GM21360 (cell line): Measurements from ENCODE around the gene DNAJA3.

Experiments
- ATAC-seq: cut with Tn5 transposase; IDR thresholded peaks from one replicate; pipeline ENCODE4 v1.9.1; 2021; ENCODE audit warnings: mild to moderate bottlenecking, moderate library complexity; ENCODE audit not compliant: unreplicated experiment

The DNAJA3 gene

DNA sequence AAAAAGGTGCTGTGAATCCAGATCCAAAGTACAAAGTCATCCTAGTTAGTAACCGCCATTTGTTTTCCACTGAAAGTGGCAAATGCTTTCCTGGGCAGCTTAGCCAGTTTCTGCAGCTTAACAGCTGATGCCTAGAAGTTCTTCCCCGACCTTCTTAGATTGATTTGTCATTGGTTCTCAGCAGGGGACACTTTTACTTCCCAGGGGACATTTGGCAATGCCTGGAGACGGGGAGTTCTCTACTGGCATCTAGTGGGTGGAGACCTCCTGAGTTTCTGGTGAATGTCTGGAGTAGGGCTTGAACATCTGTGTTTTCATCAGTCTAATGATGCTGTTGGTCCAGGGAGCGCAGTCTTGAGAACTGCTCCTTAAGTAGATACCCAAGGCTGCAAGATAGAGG, 7.6 kb downstream of the DNAJA3 start:
- no peak for ATAC-seq

DNA sequence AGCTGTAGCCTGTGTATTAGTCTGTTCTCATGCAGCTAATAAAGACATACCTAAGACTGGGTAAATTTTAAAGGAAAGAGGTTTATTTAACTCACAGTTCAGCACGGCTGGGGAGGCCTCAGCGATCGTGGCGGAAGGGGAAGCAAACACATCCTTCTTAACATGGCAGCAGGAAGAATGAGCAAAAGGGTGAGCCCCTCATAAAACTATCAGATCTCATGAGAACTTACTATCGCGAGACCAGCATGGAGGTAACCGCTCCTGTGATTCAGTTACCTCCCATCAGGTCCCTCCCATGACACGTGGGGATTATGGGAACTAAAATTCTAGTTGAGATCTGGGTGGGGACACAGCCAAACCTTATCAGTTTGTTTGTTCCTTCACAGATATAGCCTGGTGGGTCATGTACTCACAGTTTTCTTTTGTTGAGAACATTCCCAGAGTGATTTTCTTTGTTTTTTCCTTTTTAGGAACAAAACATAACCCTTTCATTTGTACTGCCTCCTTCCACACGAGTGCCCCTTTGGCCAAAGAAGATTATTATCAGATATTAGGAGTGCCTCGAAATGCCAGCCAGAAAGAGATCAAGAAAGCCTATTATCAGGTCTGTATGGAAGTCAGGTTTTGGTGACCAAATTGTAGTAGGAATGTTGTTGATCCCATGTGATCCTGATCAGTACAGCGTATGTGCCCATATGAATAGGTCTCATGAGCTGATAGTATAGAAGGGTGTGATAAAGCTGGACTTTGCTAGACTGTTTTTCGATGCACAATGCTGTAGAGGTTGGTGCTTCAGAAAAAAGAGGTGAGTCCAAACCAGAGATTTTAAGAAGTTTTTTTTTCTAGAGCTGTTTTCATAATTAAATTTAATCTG, 8.5 kb downstream of the DNAJA3 start:
- ATAC-seq, result no peak

DNA sequence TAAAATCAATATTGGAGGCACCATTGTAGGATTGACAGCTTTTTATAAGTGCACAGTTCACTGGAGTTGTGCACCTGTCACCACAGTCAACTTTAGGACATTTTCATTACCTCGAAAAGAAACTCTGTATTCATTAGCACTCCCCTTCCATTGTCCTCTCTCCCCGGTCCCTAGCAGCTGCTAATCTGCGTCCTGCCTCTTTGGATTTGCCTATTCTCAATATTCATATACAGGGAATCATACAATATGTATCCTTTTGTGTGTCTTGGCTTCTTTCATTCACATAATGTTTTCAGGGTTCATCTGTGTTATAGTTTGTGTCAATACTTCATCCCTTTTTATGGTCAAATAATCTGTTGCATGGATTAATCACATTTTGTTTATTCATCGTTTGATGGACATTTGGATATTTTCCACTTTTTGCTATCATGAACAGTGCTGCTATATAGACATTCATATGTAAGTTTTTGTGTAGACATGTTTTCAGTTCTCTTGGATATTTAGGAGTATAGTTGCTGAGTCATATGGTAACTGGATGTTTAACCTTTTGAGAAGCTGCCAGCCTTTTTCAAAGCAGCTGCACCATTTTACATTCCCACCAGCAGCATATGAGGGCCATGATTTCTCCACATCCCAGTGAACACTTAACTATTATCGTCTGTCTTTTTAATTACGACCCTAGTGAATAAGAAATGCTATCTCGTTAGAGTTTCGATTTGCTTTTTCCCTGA, 9.8 kb downstream of the DNAJA3 start:
- no peak for ATAC-seq

DNA sequence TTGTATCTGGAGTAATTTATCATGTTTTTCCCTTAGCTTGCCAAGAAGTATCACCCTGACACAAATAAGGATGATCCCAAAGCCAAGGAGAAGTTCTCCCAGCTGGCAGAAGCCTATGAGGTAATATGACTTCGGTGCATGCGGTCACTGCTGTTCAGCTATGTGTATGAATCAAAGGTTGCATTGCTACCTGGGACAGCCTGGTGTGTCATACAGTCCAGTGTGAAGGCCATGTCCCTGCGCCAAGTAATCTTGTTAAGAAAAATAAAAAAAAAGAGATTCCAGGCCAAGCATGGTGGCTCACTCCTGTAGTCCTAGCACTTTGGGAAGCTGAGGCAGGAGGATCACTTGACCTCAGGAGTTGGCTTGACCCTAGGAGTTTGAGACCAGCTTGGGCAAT, 11.7 kb downstream of the DNAJA3 start:
- ATAC-seq, result no peak

DNA sequence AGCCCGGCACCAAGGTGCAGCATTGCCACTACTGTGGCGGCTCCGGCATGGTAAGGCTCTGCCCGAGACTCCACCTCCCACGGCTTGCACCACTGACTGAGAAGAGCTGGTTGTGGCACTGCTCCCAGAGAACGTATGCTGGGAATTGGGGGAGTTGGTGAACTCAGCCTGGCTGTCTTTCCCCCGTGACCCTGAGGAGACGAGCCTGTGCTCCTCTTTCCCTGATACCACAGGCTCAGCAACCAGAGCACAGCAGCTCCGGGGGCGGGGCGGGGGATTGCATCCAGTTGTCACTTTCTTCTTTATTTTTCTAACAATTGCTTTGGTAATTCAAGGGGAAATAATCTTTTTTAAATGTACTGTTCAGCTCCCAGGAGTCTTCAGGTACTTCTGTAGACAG, 16.7 kb downstream of the DNAJA3 start:
- no peak for ATAC-seq

DNA sequence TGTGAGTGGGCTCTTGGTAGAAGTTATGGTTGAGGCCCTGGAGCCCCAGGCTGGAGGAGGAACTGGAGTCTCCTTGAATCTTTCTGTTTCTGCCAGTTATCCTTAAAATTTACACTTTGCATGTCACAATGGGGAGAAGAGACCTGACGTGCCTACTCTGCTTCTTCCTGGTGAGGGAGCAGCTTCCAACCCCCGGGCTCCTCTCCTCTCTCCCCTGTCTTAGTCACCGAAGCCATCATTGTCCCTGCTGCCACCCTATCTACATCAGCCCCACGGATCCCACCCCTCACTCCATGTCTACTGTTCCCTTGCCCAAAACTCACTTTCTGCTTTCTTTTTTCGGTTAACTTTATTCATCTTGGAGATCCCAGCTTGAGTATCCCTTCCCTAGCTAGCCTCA, 17.6 kb downstream of the DNAJA3 start:
- ATAC-seq, result no peak

DNA sequence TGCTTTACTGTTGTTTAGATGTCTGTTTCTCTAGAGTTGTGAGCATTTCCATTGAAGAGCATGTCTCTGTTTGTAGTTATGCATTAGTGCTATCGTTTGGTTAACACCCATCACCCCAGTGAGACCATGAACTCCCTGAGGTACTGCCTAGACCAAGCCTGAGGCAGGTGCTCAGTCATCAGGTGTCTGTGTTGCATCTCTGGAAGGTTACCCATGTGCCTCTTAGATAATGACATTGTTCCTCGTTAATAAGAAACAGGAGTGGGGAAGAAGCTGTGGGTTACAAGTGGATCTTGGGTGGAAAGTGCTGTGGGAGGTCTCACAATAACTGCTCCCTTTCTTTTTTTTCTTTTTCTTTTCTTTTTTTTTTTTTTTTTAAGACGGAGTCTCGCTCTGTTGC, 18.3 kb downstream of the DNAJA3 start:
- ATAC-seq, result no peak

DNA sequence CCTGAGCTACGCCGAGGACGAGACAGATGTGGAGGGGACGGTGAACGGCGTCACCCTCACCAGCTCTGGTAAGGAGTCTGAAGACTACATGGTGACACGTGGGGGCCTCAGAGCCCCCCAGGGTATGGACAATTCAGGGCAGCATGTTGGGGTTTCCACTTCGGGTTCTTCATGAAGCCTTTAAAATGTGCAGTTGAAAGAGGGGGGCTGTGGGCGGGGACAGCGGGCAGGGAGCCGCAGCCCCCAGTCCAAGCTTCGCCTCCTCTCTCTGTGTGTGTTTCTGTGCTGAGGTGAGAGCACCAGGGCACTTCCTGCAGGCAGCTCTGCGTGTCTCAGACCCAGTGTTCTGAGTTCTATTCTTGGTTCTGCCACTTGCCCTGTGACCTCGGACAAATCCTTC, 24.8 kb downstream of the DNAJA3 start:
- ATAC-seq, result no peak

DNA sequence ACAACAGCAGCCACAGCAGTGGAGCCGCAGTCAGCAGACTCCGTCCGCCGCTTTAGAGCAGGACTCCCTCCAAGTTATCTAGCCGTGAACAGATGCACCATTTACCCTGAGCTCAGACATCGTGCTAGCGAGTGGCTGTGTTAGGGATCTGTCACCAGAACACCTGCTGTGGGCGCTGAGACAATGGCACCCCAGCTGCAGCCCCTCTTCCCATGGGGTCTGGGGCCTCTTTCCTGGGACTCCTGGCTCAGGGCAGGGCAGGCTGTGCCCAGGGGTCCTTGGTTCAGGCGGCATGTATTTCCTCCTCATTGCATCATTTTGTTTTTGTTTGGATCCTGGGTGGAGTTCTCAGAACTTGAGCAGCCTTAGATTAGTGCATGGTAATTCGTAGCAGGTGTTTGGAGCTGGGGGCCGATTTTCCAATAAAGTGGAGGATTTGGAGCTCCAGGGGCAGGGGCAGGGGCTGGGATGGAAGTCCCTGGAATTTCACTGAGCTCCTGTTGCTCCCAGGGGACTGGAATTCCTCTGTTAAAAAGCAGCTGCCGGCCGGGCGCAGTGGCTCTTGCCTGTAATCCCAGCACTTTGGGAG, 25.4 kb downstream of the DNAJA3 start:
- no peak for ATAC-seq

DNA sequence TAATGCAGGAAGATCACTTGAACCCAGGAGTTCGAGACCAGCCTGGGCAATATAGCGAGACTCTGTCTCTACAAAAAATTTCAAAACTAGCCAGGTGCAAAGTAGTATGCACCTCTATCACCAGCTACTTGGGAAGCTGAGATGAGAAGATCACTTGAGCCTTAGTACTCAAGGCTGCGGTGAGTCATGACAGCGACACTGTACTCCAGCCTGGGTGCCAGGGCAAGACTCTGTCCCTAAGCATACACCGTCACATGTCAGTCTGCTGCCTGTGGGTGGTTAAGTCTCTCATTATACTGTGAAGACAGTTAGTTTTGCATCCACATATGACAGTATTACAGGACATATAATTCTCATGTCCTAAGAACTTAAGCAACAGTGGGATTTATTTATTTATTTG, 27.0 kb downstream of the DNAJA3 start:
- no peak for ATAC-seq

DNA sequence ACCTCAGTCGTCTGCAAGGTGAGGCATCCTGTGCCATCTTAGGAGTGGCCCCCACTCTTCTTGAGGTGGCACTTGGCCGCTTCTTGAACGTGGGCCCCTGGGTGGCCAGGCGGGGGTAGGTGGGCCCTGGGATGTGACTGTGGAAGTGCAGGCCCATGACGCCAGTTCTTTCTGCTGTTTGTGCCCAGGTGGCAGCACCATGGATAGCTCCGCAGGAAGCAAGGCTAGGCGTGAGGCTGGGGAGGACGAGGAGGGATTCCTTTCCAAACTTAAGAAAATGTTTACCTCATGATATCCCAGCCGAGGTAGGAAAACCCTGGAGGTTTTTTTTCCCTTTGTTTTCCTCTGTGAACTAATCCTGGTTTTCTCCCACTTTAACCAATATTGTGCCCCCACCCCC, 29.0 kb downstream of the DNAJA3 start:
- ATAC-seq, result no peak

DNA sequence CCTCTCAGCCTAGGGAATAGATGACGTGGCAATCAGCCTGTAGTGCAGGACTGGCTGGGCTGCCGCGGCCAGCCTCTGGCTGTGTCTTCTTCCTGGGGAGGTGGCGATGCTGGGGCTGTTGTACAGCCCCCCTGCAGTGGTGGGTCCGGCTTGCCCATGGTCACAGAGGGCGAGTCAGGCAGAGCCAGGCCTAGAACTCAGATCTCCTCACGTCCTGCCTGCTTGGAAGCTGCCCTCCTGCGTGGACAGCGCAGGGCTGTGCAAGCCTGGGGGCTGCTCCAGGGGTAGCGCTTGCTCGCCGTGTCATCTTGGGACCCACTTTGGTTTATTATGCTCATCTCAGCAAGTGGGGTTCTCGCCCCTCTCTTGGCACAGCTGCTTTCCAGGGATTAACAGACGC, 29.4 kb downstream of the DNAJA3 start:
- ATAC-seq, result no peak

DNA sequence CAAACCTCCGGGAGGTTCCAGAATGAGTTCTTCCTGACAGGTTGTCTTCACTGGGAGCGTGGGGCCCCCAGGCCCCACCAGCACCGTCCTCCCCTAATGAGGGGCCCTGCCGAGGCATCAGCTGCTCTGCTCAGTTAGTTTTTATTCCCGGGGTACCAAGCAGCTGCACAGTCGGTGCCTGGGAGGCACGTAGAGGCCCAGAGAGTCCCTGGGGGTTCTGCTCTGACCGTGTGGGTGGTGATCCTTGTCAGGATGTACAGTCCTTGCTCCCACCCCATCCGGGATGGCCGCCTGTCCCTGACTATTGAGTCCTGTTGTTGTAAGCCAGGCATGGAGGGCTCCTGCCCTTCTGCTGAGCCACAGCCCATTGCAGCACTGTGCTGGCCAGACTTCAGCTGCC, 30.3 kb downstream of the DNAJA3 start:
- no peak for ATAC-seq

DNA sequence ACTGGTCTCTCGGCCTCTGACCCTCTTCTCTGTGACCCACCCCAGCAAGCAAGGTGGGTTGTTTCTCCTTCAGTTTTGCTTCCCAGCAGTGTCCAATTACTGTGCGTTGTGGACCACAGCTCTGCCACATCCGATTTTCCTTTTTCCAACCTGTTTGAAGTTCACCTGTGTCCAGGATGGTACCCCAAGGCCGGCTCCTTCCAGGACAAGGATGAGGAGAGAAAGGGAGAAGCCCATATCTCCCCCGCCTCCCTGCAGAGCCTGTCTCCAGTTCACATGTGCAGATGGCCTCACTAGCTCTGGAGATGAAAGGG, 35.2 kb downstream of the DNAJA3 start:
- no peak for ATAC-seq

DNA sequence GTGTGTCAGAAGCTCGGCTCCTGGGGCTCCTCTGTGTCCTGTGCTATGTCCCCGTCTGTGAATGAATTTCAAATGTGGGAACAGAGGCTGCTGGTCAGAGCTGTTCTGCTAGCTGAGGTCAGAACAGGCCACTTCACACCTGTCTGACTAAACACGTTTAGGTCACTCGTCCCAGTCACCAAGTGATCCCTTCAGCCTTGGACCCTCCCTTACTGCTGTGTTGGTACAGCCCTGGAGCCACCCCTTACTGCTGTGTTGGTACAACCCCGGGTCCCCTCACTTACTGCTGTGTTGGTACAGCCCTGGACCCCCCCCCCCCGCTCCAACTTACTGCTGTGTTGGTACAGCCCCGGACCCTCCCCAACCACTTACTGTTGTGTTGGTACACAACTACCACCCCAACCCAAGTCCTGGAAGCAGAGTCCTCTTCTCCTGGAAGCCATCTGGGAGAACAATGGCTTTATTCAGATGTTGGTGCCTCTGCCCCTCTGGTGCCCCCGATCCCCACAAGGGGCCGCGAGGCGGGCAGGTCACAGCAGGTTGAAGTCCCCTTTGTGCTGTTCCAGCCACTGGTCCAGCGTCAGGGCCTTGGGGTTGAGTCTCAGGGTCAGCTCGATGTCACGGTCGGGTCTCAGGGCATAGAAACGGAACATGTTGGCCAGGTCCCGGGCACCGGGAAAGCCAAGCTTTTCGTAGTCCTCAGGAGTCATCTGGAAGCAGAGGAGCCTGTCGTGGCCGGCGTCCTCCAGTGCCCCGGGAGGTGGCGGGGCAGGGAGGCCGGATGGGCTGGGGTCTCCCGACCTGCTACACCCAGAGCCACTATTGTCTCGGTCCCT, 35.8 kb downstream of the DNAJA3 start:
- no peak for ATAC-seq

DNA sequence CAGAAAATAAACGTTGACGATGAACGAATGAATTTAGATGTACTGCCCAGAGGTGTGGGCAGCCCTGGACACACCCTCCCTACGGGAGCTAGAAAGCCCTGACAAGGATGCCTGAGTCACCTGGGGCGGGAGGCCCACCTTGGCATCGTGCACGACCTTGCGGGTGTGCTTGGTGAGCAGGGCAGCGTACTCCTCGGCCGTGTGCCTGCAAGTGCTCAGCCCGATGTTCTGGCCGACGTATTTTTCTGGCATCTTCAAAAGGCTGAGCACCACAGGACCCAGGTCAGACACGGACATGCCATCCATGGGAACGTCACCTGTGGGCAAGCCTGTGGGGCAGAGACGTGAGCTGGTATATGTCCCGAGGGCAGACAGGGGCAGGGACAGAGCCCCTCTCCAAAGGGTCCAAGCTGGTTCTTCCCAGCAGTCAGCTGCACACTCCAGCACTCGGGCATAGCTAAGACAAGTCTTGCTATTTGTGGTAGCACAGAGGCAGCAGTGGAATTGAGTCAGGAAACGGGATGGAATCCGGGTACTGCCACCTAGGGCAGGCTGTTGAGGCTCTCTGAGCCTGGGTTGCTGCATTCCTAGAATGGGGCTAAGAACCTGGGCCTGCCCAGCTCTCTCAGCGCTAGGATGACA, 38.0 kb downstream of the DNAJA3 start:
- no peak for ATAC-seq

DNA sequence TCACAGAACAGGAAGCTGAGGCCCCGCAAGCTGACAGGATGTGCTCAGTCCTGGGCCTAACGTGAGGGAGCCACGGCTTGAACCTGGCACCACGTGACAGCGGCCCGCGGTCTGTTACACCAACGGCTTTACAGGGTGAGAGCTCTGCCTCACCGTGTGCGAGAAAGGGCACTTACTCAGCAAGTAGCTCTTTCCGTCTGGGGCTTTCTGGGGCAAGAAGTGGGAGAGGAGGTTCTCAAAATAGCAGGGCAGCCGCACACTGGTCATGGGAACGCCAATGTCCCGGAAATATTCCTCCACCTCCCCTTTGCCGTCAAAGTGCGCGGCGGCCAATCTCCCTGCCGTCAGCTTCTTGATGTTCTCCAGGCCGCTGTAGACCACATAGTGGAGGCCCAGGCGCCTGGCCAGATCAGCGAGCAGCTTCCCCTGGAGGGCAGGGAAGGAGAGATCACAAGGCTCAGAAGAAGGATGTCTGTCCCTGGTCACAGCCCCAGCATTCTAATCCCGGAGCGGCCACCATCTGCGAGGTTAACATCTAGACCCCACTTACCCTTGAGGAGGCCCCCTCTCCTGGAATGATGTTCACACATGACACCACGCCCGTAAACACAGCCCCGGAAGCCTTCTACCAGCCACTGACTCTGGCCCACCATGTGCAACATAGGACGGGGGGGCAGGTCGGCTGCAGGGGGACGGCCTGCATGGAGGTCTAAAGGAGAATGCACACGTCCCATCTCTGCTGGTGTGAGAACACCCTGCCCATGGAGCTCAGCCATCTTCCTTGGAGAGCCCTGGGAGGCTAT, 40.5 kb downstream of the DNAJA3 start:
- ATAC-seq, result no peak

DNA sequence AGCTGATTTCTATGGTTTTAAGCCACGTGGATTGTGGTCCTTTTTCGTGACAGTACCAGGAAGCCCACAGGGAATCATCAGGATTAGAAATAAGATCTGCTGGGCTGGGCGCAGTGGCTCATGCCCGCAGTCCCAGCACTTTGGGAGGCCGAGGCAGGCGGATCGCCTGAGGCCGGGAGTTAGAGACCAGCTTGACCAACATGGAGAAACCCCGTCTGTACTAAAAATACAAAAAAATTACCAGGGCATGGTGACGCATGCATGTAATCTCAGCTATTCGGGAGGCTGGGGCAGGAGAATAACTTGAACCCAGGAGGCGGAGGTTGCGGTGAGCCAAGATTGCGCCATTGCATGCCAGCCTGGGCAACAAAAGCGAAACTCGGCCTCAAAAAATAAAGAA, 42.2 kb downstream of the DNAJA3 start:
- no peak for ATAC-seq

DNA sequence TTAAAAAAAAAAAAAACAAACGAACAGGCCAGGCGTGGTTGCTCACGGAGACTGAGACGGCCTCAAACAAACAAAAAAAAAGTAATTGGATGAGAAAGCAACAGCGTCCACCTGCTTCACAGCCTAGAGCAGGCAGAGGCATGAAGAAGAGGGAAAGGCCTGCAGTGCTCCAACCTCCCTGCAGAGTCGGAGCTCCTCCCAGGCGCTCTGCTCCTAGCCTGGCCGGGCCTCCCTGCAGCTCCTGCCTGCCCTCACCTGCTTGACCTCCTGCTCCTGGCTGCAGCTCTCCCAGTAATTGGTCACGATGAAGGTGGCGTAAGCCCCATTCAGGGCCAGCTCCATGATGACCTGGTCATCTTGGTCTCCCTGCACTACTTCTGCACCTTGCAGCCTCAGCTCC, 43.3 kb downstream of the DNAJA3 start:
- no peak for ATAC-seq

DNA sequence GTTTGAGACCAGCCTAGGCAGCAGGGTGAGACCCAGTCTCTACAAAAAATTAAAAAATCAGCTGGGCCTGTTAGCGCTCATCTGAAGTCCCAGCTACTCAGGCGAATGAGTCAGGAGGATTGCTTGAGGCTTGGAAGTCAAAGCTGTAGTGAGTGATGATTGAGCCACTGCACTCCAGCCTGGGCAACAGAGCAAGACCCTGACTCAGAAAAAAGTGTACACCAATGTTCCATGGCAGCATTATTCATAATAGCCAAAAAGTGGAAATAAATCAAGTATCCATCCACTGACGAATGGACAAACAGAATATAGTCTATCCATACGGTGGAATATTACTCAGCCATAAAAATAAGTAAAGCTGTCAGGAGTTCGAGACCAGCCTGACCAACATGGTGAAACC, 46.2 kb downstream of the DNAJA3 start:
- ATAC-seq, result no peak
